ENCODE data around the gene ZNF438.

Gene ZNF438

DNA sequence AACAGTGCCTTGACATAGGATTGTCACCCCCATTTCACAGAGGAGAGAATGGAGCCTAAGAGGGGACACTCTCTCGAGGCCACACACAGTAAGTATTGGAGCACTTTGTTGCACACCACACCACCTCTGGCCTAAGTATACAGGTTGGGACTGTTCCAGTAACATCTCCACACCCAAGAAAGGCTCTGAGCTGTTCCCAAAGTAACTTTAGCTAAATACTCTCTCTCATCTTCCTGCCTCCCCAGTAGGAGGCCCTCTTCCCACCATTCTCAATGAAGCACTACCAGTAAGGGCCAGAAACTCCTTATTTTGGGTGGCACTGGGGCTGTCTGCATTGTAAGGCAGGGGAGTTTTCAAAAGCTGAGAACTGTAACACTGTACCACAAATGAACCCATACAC lies 189.5 kb downstream of the ZNF438 start:
- no peak for DNase-seq (ENCODE audit: low read depth)

DNA sequence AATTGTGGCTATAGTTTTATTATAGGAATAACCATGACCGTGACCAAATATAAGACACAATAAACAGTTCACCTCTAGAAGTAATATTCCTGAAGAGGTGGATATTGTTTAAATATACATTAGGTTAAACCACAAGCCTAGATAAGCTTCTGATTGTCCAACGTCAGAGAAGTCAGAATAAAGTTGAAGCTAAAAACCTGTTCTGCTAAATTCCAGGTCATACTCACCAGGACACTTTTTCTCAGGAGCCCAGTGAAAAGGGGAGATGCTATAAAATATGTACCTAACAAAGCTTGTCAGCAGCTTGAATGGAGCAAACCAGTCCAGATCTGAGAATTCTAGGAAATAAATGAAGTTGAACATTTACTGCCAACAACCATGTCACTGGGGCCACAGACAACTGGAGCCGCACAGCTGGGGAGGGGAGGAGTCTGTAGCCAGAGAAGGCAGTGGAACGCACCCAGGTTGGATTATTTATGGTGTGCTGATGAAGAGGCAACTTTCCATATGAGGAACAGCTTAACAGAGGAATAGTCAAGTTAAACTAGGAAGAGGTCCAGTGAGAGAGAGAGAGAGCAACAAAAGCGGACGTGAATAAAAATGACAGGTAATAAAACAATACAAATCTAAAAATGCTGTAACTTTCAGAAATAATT lies 191.1 kb downstream of the ZNF438 start:
- no peak for DNase-seq (ENCODE audit: low read depth)

DNA sequence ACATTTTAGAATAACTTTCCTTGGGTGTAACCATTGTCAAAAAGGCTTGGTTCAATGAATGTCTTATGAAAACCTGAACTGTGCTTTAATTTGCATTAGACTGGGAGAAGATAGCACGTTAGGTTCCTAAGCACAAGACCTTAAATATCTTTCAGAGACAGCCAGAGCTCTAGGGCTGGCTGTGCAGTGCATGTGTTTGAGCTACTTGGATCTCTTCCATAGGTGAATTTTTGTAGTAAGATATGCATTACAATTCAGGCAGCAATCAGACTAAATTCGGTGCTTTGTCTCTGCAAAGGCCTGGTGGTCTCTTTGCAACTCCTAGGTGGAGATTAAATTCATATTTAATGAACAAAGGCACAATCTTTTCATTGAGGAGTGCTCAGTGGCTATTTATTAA lies 192.0 kb downstream of the ZNF438 start:
- no peak for DNase-seq (ENCODE audit: low read depth)

DNA sequence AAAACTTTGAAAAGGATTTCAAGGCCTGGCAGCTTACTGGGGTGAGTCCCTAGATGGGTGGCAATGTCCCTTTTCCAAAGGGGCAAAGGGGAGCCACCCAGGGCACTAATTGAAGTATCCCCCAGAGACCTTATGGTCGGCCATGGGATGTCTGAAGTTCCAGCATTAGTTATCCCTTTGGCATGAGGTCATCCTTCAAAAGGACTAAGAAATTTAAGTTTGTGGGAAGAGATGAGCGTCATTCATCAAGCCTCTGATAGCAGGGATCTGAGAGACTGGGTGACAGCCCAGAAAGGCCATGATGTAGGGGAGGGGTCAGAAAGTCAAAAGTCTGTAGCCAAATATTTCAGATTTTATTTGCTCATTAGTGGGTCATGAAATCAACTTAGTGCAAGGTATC lies 195.3 kb downstream of the ZNF438 start:
- DNase-seq (ENCODE audit: low read depth): no peak

DNA sequence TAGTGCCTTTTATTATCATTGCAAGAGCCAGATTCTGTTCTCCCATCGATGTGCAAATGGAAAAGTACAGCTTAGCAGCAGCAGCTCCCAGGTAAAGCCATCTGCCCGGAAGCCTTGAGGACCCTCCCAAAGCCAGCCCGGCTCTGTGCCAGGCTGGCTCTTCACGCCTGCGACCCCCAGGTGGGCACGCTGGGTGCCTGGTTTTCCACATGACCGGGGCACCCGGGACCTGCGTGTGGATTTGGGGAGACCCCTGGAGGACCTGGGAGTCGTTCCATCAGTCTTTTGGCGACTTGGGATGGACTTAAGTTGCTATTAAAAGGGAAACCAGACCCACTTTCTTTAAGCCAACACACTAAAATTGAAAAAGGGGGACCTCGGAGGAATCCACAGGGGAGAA lies 196.5 kb downstream of the ZNF438 start:
- no peak for DNase-seq (ENCODE audit: low read depth)

DNA sequence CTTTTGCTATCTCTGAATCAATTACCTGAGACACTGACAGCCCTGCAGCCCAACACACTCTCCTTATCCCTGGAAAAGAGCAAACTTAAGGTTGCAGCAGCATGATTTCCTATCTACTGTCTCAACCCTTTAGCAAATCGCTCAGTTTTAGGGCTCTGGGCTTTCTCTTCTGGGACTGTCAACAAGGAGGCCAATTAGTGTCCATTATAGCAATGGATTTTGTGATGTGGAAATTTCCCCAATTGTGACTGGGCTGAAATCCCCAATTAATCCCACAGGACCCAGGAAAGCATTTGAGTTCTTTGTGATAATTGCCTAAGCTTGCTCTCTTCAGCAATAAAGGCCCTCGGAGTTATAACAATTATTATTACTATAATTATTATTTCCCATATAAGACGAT lies 197.0 kb downstream of the ZNF438 start:
- DNase-seq (ENCODE audit: low read depth): no peak

DNA sequence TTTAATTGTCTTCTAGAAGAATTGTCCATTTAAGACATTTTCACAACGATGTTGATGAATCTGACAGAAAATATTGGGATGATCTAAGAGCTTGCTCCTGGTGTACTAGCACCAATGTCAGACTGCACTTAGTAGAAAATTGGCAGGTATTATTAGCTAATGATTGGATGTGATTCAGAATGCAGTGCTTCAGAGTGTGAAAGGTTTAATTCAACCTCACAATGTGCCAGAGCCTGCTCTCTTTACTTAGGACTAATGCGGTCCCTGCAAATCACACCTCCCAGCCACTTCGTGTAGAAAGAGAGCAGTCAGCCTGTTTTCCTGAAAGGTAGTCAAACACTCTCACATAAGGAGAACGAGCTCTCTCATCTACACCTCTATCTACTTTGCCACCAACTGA lies 197.5 kb downstream of the ZNF438 start:
- no peak for DNase-seq (ENCODE audit: low read depth)

DNA sequence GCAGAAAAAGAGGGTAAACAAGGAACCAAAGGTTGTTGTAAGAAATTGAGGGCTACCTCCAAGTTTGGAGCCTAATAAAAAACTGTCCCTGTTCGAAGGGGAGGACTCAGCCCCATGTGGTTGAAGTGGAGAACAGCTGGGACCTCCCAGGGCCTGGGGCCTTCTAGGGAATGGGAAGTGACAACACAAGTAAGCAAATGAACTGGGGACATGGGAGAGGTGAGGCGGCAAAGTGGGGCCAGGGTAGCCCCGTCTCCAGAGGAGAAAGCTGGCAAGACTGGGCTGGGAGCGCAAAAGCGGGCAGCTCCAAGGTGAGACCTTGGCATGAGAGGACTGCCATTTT lies 198.1 kb downstream of the ZNF438 start:
- DNase-seq (ENCODE audit: low read depth): no peak

DNA sequence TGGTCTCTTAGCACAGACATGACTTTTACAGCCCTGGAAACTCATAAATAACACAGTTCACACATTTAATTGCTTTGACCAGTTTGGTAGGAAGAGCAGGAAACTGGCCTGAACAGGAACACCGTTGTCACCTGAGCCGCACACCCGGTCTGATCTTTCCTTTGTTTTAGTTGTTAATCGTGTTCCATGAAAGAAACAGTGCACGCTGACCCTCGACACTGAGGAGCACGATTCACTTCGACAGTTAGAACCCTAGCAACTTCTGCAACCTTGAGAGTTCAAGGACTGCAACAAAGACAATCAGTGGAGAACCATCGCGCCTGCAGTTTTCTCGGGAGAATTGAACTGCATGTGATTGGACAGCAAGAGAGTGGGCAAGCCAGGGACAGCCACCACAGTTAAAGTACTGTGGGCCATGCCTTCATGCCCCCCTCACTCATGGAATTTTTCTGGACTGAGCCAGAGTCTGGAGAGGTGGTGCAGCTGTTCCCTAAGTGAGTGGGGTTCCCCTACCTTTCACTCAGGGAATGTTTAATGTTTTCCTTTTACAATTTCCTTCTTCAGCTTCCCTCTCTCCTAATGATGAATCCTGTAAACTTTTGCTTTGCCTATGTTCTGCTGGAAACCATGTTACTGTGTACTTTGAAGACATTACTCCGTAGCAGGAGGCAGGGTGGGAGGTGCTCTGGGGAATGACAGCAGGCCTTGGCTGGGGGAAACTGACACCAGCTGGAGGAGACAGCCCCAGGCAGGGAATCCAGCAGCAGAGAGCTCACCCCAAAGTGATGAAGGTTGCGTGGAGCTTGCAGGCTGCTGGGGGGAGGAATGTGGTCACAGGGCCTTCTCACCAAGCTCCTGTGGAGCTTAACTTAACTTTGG lies 198.7 kb downstream of the ZNF438 start:
- DNase-seq (ENCODE audit: low read depth): no peak

DNA sequence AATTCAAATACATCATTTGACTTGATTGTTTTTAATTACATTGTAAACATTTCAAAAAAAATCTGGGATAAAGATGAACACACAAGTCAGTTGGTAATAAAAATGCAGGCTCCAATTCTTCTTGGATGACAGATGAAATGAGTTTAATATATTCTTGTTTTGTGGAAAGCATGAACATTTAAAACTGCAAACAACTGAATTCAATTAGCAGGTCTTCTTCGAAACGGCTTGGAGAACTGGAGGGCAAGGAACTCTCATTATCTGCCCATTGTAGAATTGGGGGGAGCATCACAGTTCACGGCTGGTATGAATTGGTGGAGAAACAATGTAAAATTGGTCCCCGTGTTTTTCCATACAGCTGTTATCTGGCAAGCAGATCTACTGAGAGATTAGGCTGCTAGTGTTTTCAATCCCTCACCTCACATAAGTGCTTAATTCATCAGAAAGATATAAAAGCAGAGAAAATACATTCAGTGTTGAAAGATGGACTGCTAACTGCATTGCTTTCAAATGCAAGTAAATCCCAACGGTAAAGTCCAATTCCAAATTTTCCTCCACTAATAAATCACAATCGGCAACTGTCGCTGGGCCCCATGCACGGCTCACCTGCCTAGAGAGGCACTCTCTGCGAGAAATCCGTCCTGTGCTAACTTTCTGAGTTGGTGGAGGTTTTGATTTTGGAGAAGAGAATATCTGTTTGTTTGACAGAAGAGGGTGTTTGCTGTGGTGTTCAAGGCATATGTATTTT lies 199.5 kb downstream of the ZNF438 start:
- DNase-seq (ENCODE audit: low read depth): no peak

DNA sequence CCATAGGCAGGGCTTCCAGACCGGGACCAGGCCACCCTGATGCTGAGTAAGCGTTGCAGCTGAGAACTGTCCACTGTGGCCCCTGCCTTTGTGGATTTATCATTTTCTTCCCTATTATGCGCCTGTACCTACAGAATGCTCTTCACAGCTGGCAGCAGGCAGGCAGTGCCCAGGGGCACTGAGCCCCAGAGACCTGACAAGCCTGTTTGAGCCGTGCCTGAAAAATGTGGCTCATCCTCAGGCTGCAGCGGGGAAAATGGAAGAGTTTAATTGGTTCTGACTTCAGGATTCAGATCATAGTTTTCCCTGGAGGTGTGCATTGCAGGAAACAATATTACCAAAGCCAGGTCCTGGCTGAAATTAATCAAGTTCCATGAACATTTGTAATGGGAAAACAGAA lies 200.2 kb downstream of the ZNF438 start:
- DNase-seq (ENCODE audit: low read depth): no peak

DNA sequence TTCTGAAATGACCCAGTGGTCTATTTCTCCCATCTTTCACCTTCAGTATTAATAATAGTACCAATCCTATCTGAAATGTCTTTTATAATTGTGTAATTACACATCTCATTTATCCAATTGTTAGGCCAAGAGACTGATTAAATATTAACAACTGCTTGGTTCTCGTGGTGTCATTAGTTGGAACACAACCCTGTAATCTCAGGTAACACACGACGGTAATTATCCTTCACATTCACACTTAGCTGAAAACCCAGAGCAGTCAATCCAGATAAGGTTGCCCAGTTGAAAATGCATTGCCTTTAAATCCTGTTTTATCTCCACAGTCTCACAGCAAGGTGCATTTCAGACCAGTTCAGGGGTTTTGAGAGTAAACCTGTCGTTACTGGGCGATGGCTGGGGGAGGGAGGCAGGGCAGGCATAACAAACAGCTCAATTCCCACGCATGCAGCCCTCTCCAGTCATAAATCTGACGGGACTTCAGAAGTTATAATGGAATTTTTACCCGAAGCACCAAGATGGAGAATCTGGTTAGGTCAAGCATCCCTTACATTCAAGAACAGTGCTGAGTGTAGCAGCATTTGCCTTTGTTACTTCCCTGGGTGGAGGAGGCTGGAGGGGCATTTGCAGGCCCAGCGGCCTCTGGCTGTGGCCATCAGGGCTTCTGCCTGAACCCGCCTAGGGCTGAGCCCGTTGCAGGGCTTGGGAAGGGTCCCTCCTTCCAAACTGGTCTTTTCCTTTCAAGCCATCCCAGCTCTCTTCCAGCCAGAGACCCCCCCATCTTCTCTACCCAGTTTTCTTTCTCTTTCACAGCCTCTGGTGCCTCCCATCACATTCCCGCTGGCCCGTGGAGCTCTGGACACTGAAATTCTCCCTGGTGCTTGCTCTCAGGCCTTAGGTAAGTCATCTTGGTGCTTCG lies 201.1 kb downstream of the ZNF438 start:
- DNase-seq (ENCODE audit: low read depth): no peak

DNA sequence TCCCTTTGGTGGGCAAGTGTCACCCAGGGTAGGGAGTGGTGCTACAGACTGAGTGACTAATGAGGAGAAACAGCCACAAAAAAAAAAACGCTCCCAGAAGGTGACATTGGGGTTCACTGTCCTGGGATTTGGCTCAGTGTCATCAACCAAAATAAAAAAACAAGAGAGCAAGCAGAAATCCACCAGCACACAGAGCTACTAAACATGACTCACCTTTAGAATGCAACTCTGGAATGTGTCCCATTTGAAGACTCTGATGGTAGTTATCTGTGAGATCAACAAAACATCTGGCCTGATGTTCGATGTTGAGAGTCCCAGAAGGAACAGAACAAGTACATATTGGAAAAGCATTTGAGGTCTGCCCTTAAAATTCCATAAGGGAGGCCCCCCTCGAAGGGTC lies 201.8 kb downstream of the ZNF438 start:
- DNase-seq (ENCODE audit: low read depth): no peak

DNA sequence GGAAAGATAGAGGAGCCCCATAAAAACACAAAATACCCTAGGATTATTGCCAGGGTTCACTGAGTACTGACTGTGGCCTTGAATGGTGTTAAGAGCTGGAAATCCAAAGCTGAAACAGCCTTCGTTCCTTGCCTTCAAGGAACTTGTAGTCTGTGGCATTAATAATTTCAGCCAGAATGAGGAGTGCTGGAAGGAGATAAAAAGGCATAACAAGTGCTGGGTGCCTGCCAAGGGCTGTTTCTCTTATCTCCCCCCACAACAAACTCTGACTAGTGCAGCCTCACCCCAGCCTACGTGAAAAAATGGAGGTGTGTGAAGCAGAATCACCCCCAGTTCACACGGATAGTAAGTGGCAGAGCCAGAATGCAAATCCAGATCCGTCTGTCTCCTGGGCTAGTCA lies 203.0 kb downstream of the ZNF438 start:
- no peak for DNase-seq (ENCODE audit: low read depth)

DNA sequence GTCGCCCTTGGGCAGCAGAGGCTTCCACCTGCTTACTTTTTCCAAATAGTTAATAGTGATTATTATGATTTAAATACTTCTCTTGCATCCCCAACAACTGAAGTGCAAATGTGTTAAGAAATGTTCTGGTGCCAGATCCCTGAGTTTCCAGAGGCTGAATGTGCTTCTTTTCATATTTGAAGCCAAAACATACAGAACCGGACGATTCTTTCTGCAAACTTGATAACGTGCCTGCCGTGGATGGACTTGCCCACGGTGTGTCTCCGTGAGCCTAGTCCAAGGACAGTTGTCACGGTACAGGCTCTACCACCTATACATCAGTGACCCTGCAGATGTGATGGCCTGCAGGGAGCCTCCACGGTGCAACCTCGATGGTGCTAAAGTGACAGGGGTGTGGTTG lies 203.5 kb downstream of the ZNF438 start:
- no peak for DNase-seq (ENCODE audit: low read depth)

DNA sequence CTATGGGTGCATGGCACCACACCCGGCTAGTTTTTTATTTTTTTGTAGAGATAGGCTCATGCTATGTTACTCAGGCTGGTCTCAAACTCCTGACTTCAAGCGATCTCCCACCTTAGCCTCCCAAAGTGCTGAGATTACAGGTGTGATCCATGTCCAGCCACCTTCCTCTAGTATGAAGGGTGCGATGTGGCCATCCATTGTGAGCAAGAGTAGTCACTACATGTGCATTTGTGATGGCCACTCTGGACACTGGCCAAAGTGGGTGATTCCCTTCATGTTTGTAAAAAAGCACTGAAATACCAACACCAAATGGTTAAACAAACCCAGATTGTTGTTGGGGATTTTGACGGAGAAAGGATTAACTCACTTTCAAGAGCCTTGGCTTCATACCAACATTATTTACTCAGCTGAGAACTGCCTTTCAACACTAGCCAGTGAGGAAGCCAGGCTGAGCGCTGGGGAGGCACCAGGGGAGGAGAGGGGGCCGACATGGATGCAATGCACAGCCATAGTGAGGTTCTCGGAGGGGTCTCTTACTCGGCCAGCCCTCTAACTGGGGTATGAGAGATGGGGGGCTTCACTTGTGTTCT lies 204.0 kb downstream of the ZNF438 start:
- DNase-seq (ENCODE audit: low read depth): no peak

DNA sequence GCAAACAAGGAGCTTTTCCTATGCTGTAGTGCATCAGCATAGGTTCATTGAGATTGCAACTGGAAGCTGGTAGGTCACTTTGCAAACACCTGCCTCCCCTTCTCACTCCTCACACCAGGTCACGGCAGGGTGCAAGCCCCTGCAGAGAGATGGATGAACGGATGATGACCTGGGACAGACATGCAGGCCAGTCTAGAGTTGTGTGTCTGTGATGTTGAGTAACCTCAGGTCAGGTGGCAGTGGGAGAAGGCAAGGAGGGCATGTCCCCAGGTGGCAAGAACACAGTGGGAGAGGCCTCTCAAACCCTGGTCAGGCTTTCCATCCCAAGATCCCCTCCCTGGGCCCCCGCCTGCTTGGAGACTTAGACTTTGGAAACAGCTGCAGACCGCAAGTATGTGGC lies 205.0 kb downstream of the ZNF438 start:
- no peak for DNase-seq (ENCODE audit: low read depth)

DNA sequence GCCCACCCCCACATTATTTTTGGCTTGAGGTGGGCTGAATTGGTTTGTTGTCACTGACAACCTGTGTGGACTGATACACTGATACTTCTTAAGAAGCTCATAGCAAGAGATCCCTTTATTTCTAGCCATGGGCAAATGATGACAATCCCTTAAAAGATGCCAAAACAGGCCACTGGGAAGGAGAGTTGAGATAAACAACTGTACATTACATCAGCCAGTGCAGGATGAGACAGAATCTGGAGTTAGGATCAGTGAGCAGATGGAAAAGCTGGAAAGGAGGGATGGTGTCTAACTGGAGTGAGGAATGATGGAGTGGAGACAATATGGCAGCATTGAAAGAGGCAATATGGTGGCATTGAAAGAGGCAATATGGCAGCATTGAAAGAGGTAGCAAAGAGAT lies 206.2 kb downstream of the ZNF438 start:
- no peak for DNase-seq (ENCODE audit: low read depth)

DNA sequence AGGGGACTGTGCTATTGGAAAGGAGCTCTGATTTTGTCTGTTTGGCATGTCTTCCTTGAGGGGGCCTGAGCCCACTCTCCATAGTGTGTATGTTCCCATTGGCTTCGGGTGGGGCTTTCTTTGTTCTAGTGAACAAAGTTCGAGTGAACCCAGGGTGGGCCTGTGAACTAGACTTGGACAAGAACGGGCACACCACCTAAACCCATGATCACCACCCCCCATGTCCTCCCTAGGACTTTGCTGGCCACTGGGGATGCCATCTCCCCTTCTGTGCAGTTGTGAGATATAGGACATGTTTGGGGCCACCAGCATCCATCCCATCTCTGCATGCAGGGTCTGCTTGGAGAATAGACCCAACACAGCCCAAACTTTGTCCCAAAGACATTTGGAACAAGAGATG lies 206.6 kb downstream of the ZNF438 start:
- no peak for DNase-seq (ENCODE audit: low read depth)

DNA sequence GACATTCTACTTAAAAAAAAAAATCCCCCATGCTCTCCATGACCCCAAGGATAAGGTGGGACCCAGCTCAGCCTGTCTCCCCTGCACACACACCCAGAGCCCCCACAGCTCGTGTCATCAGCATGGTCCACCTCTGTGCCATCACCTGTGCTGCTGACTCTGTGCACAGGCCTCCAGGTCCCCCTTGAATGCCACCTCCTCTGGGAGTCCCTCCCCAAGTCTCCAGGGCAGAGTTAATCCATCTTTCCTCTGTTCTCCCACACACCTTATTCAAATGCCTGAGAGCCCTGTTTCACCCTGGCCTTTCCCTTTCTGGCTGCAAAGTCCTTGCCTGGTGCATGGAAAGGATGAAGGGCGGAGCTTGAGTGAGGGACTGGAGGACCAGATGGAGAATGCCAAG lies 208.0 kb downstream of the ZNF438 start:
- no peak for DNase-seq (ENCODE audit: low read depth)

DNA sequence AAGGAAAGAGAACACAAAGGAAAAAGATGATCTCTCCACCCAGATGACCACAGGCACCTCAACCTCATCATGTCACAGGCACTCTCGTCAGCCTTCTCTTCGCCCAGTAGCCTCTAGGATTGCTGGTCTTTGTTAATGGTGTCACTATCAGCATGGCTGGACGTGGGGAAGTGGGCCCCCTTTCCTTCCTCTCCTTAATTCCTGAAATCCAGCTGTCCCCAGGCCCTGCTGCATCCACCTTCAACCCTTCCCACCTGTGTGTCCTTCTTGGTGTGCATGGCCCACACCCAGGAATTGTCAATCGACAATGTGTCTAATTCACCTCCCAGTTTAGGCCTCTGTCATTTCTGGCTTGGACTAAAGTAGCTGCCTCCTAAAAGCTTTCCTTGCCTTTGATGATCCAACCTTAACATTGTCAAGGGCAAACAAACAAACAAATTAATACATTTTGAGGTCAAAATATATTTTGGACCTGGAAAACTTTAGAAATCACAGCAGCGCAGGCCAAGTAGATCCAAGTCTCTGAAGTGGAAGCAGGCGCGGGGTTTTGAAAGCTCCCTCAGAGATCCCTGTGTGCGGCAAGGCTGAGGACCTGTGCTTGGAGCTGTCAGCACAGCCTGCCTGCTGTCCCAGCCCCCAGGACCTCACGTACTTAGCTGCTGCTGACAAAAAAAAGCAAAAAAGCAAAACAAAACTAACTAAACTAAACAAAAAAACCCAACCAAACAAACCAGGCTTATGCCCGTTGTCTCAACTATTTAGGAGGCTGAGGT lies 208.8 kb downstream of the ZNF438 start:
- no peak for DNase-seq (ENCODE audit: low read depth)
